Mucosa of stomach (tissue), 1 donor: ENCODE results near the gene HINT1.

Source experiments
- H3K27me3 ChIP-seq: one replicate; pipeline ENCODE4 v1.7.0; 2013; ENCODE audit warnings: mild to moderate bottlenecking, low read length; ENCODE audit not compliant: control insufficient read depth, insufficient read depth
- H3K36me3 ChIP-seq: one replicate; pipeline ENCODE4 v1.7.0; 2013; ENCODE audit warnings: low read length; ENCODE audit not compliant: control insufficient read depth, insufficient read depth
- H3K4me1 ChIP-seq: one replicate; pipeline ENCODE4 v1.7.0; 2013; ENCODE audit warnings: mild to moderate bottlenecking, low read length; ENCODE audit not compliant: control insufficient read depth, insufficient read depth
- H3K4me3 ChIP-seq: one replicate; pipeline ENCODE4 v1.7.0; 2013; ENCODE audit warnings: low read length
- H3K9ac ChIP-seq: one replicate; pipeline ENCODE4 v1.7.0; 2013; ENCODE audit warnings: mild to moderate bottlenecking, low read length, moderate library complexity
- H3K9me3 ChIP-seq: one replicate; pipeline ENCODE4 v1.7.0; 2013; ENCODE audit warnings: mild to moderate bottlenecking, low read length, moderate library complexity; ENCODE audit not compliant: control insufficient read depth
- donor health status: Pancreatic carcinoma.

The HINT1 gene

DNA sequence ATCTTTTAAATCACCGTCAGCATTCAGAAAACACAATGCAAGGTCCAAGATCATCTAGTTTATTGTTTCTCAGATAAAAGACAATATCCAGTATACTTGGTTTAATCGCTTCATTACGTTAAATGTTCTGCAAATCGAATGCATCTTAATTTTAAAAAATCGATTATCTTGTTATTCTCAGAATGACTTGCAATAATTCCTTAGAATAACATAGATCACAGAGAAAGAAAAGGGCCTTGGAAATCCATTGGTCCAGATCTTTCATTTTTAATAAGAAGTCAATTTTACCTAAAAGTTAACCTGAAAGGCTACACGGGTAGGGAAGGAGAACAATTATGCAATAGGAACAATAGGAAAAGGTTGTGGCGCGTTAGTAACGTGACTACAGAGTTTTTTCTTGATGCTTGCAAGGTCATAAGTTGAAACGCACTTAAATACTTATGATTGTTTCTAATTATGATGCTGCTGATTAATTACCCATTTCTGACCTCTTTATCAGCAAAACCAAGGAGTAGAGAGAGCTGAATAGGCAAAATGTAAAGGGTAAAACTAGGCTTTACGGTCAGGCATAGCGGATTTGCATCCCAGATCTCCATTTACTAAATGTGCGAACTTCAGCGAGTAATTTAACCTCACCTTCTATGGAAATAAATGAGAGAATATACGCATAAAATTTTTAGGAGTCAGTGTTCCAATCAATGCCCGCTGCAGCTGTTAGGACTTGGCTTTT is 4.9 kb upstream of the HINT1 start:
- H3K4me1 ChIP-seq = peaks cover 18% of the 10 kb centered on the region
- H3K4me3 ChIP-seq = peak overlapping the region; percentile 76
- no peaks in the 10 kb centered on the region for H3K36me3 ChIP-seq
- H3K9ac ChIP-seq = peak overlapping the region; percentile 77
- H3K9me3 ChIP-seq = no peaks in the 10 kb centered on the region
- no peaks in the 10 kb centered on the region for H3K27me3 ChIP-seq

DNA sequence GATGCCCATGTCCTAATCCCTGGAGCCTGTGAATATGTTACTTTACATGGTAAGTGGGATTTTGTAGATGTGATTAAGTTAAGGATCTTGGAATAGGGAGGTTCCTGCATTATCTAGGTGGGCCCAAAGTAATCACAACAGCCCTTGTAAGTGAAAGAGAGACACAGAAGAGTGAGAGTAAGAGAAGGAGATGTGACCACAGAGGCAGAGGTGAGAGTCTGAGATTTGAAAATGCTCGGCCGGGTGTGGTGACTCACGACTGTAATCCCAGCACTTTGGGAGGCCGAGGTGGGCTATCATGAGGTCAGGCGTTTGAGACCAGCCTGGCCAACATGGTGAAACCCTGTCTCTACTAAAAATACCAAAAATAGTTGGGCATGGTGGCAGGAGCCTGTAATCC is 2.6 kb upstream of the HINT1 start:
- Histone ChIP-seq H3K9me3 (no peaks in the 10 kb centered on the region), H3K4me1 (peaks cover 18% of the 10 kb centered on the region), H3K27me3 (no peaks in the 10 kb centered on the region), H3K4me3 (no peak overlapping the region), H3K36me3 (no peaks in the 10 kb centered on the region), H3K9ac (no peak overlapping the region)

DNA sequence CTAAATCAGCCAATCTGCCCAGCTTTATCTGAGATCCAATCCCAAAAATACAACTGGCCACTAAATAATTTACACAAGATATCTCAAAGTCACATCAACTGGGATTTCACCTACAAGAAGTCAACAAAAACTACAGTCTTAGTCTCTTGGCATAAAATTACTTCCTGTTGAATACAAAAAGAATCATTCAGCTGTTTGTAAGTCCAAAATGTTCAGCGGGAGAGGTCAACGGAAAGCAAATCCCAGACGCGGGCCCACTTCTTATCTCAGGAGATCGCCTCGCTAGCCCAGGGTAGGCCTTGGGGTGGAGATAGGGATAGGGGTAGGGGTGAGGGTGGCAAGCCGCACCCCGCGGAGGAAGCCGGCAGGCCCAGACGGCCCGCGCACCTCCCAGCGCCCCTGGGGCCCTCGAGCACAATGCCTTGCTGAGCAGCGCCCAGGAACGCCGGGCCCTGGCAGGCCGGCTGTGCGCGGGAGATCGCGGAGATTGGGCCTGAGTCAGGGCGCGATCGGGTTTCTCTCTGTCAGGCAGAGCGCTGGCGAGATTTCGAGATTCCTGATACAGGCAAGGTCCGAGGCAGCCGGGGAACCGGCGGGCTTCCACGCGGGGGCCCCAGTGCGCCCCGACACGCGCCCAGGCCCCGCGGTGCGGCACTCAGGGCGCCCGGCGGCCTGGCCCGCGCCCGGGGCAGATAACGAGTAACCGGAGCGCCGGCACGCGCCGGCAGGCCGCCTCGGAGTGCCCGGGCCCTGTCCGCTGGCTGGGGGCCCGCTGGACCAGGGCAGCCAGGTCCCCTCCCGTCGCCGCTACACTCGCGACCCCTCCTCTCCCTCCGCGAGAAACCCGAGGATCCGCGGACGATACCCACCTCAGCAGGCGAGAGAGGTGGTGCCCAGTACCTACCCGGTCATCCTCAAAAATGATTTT is 601 bp downstream of the HINT1 start:
- H3K4me1 ChIP-seq = peaks cover 4% of the 10 kb centered on the region
- no peaks in the 10 kb centered on the region for H3K36me3 ChIP-seq
- peak overlapping the region; percentile 90 for H3K9ac ChIP-seq
- H3K9me3 ChIP-seq = no peaks in the 10 kb centered on the region
- H3K4me3 ChIP-seq = peak overlapping the region; percentile 90
- H3K27me3 ChIP-seq = no peaks in the 10 kb centered on the region

DNA sequence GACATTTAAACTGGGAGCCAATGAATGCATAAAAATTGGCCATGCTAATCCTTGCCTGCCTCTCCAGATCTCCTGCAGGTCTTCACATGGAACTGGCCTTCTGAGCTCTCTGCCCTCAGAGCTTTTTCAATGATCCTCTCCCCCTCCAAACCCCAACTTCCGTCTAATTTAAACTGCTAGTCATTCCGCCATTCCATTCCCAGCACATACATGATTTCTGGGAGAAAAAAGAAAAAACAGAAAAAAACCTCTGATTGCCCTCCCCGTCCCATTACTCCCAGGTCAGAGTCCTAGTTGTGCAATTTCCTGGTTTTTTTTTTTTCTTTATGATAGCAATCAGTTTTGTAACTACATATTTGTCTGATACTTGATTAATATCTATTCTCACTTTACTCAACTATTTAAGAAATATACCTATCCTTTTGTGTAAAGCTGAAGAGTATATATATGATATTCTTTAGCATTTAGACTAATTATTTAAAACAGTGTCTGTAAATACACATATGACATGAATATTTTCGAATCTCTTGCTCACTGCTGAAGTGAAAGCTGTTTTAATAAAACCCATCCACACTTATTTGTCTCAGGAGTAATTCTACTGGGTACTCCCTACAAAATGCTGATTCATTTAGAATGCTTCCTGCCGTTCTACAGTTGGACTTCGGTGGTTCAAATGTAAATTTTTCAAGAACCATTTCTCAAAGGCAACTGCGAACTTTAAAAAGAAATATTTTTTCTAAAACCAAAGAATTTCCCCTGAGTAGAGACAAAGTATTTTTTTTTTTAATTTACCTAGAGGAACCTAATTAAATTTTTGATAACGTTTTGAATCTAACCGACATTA is 1.6 kb downstream of the HINT1 start:
- H3K27me3 ChIP-seq = no peaks in the 10 kb centered on the region
- H3K9me3 ChIP-seq = no peaks in the 10 kb centered on the region
- H3K4me3 ChIP-seq = no peak overlapping the region
- peaks cover 4% of the 10 kb centered on the region for H3K4me1 ChIP-seq
- H3K9ac ChIP-seq = peak overlapping the region; percentile 90
- H3K36me3 ChIP-seq = no peaks in the 10 kb centered on the region

DNA sequence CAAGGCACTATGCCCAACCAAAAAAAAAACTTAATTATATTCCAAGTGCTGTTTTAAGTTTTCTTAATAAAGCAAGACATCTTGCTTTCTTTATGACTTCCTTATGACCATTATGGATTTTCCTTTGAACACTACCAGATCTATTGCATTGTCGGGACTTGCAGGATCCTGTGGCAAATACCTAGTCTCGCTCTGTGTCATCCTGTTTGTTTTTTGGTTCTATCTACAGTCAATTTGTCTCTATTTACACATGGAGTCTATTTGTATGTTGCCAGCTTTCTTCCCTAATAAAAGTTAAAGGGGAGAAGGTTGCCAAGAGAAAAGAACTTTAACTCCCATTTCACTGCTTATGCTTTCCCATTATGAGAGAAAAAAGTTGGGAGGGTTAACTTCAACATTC is 4.9 kb downstream of the HINT1 start:
- H3K4me3 ChIP-seq = no peak overlapping the region
- no peak overlapping the region for H3K9ac ChIP-seq
- no peaks in the 10 kb centered on the region for H3K9me3 ChIP-seq
- no peaks in the 10 kb centered on the region for H3K27me3 ChIP-seq
- no peaks in the 10 kb centered on the region for H3K4me1 ChIP-seq
- H3K36me3 ChIP-seq = no peaks in the 10 kb centered on the region

DNA sequence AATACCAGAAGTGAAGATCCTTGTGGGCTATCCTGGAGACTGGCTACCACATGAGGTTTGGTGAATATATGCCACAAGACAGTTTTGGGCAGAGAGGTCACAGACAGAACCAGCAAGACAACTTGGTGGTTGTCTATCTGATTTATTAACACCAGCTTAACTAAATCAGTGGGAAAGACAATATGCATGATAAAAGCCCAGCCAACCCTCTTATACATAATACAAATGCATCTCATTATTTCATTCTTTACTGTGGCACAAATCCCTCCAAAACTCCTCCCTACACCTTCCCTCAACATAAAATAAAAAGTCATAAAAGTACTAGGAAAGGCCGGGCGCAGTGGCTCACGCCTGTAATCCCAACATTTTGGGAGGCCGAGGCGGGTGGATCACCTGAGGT is 8.1 kb downstream of the HINT1 start:
- no peaks in the 10 kb centered on the region for H3K9me3 ChIP-seq
- H3K9ac ChIP-seq = no peak overlapping the region
- no peaks in the 10 kb centered on the region for H3K27me3 ChIP-seq
- H3K4me1 ChIP-seq = no peaks in the 10 kb centered on the region
- H3K4me3 ChIP-seq = no peak overlapping the region
- H3K36me3 ChIP-seq = no peaks in the 10 kb centered on the region

DNA sequence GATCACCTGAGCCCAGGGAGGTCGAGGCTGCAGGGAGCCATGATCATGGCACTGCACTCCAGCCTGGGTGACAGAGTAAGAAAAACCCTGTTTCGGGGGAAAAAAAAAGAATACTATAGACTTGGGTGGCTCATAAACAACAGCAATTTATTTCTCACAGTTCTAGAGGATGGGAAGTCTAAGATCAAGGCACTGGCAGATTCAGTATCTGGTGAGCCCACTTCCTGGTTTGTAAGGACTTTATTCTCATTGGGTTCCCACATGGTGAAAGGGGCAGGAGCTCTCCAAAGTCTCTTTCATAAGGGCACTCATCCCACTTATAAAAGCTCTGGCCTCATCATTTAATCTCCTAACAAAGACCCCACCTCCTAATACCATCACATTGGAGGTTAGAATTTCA is 8.7 kb downstream of the HINT1 start:
- no peaks in the 10 kb centered on the region for H3K27me3 ChIP-seq
- no peaks in the 10 kb centered on the region for H3K4me1 ChIP-seq
- H3K4me3 ChIP-seq = no peak overlapping the region
- no peaks in the 10 kb centered on the region for H3K36me3 ChIP-seq
- no peak overlapping the region for H3K9ac ChIP-seq
- H3K9me3 ChIP-seq = no peaks in the 10 kb centered on the region

DNA sequence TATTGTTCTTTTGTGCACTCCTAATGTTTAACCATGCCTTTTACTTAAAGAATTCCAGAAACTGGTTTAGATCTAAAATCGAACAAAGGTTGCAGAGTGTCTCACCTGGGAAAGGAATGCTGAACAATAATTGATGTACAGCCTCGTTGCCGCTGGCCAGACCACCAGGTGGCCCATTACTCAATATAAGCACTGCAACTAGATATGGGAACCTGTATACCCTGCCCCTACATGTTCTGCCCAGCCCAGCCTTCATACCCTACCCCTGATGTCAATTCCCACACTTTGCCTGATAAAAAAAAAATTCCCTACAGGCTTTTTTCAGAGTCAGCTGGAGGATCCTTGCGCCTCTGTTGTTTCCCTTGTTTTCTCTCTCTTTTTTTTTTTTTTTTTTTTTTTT is 13.8 kb downstream of the HINT1 start:
- Histone ChIP-seq H3K4me3 (no peak overlapping the region), H3K4me1 (no peaks in the 10 kb centered on the region)

DNA sequence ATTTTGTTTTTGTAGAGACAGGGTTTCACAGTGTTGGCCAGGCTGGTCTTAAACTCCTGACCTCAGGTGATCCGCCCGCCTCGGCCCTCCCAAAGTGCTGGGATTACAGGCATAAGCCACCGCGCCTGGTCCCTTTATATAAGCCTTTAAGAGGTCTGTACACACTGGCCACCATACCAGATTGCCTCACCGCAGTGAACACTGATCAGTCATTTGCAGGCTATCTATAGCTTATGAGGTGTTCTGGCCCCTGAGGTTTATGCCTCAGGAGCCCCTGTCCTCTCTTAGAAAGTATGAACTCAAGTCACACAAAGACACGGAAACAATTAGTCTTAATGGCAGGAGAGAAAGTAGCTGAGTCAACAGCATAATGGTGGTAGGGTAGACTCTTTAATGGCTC is 14.6 kb downstream of the HINT1 start:
- Histone ChIP-seq H3K9ac (no peak overlapping the region), H3K9me3 (no peaks in the 10 kb centered on the region), H3K36me3 (no peaks in the 10 kb centered on the region), H3K4me1 (no peaks in the 10 kb centered on the region), H3K27me3 (no peaks in the 10 kb centered on the region), H3K4me3 (no peak overlapping the region)

More for the DNA sequence above, 13.8 kb downstream of the HINT1 start:
- H3K36me3 ChIP-seq = no peaks in the 10 kb centered on the region
- H3K9me3 ChIP-seq = no peaks in the 10 kb centered on the region
- no peaks in the 10 kb centered on the region for H3K27me3 ChIP-seq
- no peak overlapping the region for H3K9ac ChIP-seq

DNA sequence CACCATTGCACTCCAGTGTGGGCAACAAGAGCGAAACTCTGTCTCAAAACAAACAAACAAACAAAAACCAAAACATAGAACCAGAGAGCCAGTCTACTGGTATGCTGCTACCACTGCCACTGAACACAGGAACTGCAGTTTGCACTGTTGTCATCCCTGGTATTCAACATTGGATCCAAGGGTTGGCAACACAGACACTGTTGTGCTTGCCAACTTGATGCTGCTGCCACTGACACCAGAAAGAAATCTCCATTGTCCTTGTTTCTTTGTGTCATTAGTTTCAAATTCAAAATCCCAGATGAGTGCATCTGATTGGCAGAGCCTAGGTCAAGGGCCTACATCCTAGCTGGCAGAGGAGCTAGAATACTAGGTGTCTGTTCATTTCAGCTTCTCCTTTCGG is 16.2 kb downstream of the HINT1 start:
- no peak overlapping the region for H3K9ac ChIP-seq

DNA sequence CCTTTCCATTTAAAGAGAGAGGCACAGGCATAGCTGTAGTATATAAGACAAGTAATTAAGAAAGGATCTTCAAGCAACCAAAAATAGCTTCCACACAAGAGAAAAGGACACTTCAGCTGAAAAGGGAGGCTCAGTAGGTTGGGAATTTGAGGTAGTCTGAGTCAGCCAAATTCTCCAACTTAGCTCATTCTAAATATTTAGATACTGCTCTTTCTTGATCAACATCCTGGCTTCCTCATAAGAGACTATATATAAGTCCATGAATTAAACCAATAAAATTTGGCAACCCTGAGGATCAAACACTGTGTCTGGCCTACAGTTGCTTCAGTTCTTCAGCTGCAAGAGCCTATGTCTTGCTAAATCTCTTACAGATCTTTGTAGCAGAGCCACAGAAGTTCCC is 17.8 kb downstream of the HINT1 start:
- Histone ChIP-seq H3K4me3 (no peak overlapping the region), H3K9me3 (no peaks in the 10 kb centered on the region), H3K36me3 (no peaks in the 10 kb centered on the region), H3K9ac (no peak overlapping the region), H3K4me1 (no peaks in the 10 kb centered on the region), H3K27me3 (no peaks in the 10 kb centered on the region)

More for the DNA sequence above, 16.2 kb downstream of the HINT1 start:
- Histone ChIP-seq H3K36me3 (no peaks in the 10 kb centered on the region), H3K27me3 (no peaks in the 10 kb centered on the region), H3K4me1 (no peaks in the 10 kb centered on the region), H3K9me3 (no peaks in the 10 kb centered on the region), H3K4me3 (no peak overlapping the region)
